GM12878 (cell line): Measurements from ENCODE around the gene MPEG1. TPM values are rescaled to one million over a fixed set of nuclear protein-coding genes. Genes with fewer than 3 reads are reported as not detected.
A peak's percentile ranks its signal among the peaks of the same experiment; 100 is the strongest.

ENCODE experiments used
- CEBPB ChIP-seq, 2 experiments: fragments of 150-350 bp in 1 of 2; IDR thresholded peaks; 2 replicates each; pipeline ENCODE4 v1.6.1; 2012 to 2014; ENCODE audit warnings: low read depth in 2 of 2, low read length in 2 of 2, borderline replicate concordance in 1 of 2, inconsistent platforms in 1 of 2
- EED ChIP-seq: sonication (generic); IDR thresholded peaks from 2 replicates; pipeline ENCODE4 v1.6.1; 2016; ENCODE audit warnings: antibody characterized with exemption, low read depth
- LARP7 ChIP-seq: fragments of 450-650 bp; IDR thresholded peaks from 2 replicates; pipeline ENCODE4 v1.6.1; 2017; ENCODE audit warnings: mild to moderate bottlenecking
- MTA2 ChIP-seq: fragments of 450-650 bp; IDR thresholded peaks from 2 replicates; pipeline ENCODE4 v1.6.1; 2016; ENCODE audit warnings: low read depth, mild to moderate bottlenecking, moderate library complexity
- NBN ChIP-seq: fragments of 450-650 bp; IDR thresholded peaks from 2 replicates; pipeline ENCODE4 v1.6.1; 2016
- POLR2AphosphoS2 ChIP-seq: IDR thresholded peaks from 2 replicates; pipeline ENCODE4 v1.6.1; 2011; ENCODE audit warnings: low read depth, mild to moderate bottlenecking, low read length, improper control_type of control experiment, moderate library complexity
- RELA ChIP-seq: fragments of 450-650 bp; IDR thresholded peaks from 2 replicates; pipeline ENCODE4 v1.8.0; 2014; ENCODE audit warnings: borderline replicate concordance; ENCODE audit not compliant: partially characterized antibody
- SIN3A ChIP-seq: IDR thresholded peaks from 2 replicates; pipeline ENCODE4 v1.6.1; 2012; ENCODE audit warnings: low read depth, low read length, improper control_type of control experiment
- SMAD5 ChIP-seq: IDR thresholded peaks from 2 replicates; pipeline ENCODE4 v1.6.1; 2016; ENCODE audit warnings: antibody characterized with exemption, low read depth
- ZNF24 ChIP-seq: fragments of 450-650 bp; IDR thresholded peaks from 2 replicates; pipeline ENCODE4 v1.6.1; 2017; ENCODE audit warnings: antibody characterized with exemption, mild to moderate bottlenecking
- ZNF384 ChIP-seq: IDR thresholded peaks from 2 replicates; pipeline ENCODE4 v1.6.1; 2012; ENCODE audit warnings: low read depth, mild to moderate bottlenecking, low read length, improper control_type of control experiment, borderline replicate concordance
- polyA plus RNA-seq, 11 experiments: library from polyadenylated mRNA; depleted of rRNA in 4 of 11; unstranded in 6 of 11; stranded (reverse) in 5 of 11; fragments of >200 nt; fragmentation: Nextera tagmentation in 4 of 11; fragmentation: Illumina TruSeq in 1 of 11; extraction: Ambion mirVana in 4 of 11; extraction: Trizol in 1 of 11; gene quantifications; 1 replicate in 1 of 11; 2 replicates in 10 of 11; pipeline versions ENCODE4 v1.2.1 to v1.2.3, GENCODE V29; 2011 to 2016; ENCODE audit warnings: inconsistent platforms in 2 of 11, missing spikeins in 2 of 11, low read depth in 1 of 11
- total RNA-seq, 4 experiments: library from RNA; depleted of rRNA in 3 of 4; stranded (reverse); fragments of >200 nt in 3 of 4; fragmentation: Illumina TruSeq in 1 of 4; extraction: Trizol in 1 of 4; gene quantifications; 2 replicates each; pipeline versions ENCODE4 v1.2.1 to v1.2.3, GENCODE V29; 2013 to 2021
- TF ChIP-seq, protein P1 (sequence below): fragments of 450-650 bp; IDR thresholded peaks from 2 replicates; pipeline ENCODE4 v1.6.1; 2017; ENCODE audit warnings: mild to moderate bottlenecking, moderate library complexity
- TF ChIP-seq, protein P2 (sequence below): fragments of 450-650 bp; IDR thresholded peaks from 2 replicates; pipeline ENCODE4 v1.6.1; 2017; ENCODE audit warnings: low read depth, mild to moderate bottlenecking, moderate library complexity
- TF ChIP-seq, protein P3 (sequence below): fragments of 450-650 bp; formaldehyde crosslinking; IDR thresholded peaks from 2 replicates; pipeline ENCODE4 v1.5.0; 2022; ENCODE audit warnings: mild to moderate bottlenecking, missing genetic modification characterization
- TF ChIP-seq, protein P4 (sequence below): fragments of 450-650 bp; formaldehyde crosslinking; IDR thresholded peaks from 2 replicates; pipeline ENCODE4 v1.4.0; 2022; ENCODE audit warnings: mild to moderate bottlenecking, moderate library complexity

The MPEG1 gene
- total and polyA plus RNA-seq, 10 of the 15 experiments (the other 5 are each of a cell fraction or from before 2014, with no cell fraction given): 1.3 to 15.6 (median 11.7) TPM; not detected in 1

DNA sequence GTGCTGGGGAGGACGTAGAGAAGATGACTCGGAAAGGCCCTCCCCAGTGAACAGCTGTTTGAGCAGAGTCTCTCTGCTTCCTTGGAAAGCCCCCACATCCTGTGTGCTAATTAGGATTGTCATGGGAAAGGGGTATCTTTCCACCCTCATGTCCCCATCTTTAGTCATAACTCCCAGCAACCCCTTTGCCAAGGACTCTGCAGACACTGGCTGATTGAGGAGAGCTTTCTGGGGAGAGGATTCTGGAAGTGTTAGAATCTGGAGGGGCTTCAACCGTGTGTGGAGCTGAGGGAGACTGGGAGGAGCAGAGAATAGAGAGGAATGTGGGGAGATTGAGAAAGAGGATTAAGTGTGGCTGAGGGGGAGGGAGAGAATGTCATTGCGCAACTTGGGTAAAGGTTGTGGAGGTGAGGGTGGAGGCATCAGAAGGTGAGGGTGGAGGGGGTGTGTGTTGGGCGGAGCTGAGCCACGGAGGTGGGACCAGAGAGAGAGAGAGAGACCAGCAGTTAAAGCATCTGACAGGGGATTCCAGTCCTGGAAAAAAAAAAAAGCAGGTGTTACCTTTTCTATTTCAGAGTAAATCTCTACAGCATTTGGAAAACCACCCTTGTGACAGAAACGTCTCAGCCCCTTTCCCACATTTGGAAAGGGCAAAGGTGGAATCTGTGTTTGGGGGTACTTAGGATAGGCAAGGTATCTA lies 38.6 kb downstream of the MPEG1 start (continued):
- TF ChIP-seq, protein P1, sequence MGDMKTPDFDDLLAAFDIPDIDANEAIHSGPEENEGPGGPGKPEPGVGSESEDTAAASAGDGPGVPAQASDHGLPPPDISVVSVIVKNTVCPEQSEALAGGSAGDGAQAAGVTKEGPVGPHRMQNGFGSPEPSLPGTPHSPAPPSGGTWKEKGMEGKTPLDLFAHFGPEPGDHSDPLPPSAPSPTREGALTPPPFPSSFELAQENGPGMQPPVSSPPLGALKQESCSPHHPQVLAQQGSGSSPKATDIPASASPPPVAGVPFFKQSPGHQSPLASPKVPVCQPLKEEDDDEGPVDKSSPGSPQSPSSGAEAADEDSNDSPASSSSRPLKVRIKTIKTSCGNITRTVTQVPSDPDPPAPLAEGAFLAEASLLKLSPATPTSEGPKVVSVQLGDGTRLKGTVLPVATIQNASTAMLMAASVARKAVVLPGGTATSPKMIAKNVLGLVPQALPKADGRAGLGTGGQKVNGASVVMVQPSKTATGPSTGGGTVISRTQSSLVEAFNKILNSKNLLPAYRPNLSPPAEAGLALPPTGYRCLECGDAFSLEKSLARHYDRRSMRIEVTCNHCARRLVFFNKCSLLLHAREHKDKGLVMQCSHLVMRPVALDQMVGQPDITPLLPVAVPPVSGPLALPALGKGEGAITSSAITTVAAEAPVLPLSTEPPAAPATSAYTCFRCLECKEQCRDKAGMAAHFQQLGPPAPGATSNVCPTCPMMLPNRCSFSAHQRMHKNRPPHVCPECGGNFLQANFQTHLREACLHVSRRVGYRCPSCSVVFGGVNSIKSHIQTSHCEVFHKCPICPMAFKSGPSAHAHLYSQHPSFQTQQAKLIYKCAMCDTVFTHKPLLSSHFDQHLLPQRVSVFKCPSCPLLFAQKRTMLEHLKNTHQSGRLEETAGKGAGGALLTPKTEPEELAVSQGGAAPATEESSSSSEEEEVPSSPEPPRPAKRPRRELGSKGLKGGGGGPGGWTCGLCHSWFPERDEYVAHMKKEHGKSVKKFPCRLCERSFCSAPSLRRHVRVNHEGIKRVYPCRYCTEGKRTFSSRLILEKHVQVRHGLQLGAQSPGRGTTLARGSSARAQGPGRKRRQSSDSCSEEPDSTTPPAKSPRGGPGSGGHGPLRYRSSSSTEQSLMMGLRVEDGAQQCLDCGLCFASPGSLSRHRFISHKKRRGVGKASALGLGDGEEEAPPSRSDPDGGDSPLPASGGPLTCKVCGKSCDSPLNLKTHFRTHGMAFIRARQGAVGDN: peak; percentile 63; the same call in 1 of the 2 replicates
- TF ChIP-seq NBN: peak; percentile 90; the same call in 1 of the 2 replicates
- TF ChIP-seq POLR2AphosphoS2: 0 out of 2 replicates have a peak, but pooled peaks have one; percentile 60
- TF ChIP-seq MTA2: peak; percentile 43; the same call in 1 of the 2 replicates
- TF ChIP-seq LARP7: peak; percentile 12; the same call in 1 of the 2 replicates
- peak; percentile 83 for TF ChIP-seq ZNF384
- TF ChIP-seq RELA: peak; percentile 75
- TF ChIP-seq CEBPB (IDR thresholded peaks at IDR 0.05; ENCODE audit: borderline replicate concordance in 1 of 2, low read depth in 2 of 2, low read length in 2 of 2): peak in 1 of 2 experiments; percentile 97; a peak in 3 of 4 replicates
- TF ChIP-seq EED: peak; percentile 53
- 0 out of 2 replicates have a peak, but pooled peaks have one; percentile 69 for TF ChIP-seq SMAD5
- TF ChIP-seq, protein P2, sequence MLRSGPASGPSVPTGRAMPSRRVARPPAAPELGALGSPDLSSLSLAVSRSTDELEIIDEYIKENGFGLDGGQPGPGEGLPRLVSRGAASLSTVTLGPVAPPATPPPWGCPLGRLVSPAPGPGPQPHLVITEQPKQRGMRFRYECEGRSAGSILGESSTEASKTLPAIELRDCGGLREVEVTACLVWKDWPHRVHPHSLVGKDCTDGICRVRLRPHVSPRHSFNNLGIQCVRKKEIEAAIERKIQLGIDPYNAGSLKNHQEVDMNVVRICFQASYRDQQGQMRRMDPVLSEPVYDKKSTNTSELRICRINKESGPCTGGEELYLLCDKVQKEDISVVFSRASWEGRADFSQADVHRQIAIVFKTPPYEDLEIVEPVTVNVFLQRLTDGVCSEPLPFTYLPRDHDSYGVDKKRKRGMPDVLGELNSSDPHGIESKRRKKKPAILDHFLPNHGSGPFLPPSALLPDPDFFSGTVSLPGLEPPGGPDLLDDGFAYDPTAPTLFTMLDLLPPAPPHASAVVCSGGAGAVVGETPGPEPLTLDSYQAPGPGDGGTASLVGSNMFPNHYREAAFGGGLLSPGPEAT: peak; percentile 90
- TF ChIP-seq, protein P3, sequence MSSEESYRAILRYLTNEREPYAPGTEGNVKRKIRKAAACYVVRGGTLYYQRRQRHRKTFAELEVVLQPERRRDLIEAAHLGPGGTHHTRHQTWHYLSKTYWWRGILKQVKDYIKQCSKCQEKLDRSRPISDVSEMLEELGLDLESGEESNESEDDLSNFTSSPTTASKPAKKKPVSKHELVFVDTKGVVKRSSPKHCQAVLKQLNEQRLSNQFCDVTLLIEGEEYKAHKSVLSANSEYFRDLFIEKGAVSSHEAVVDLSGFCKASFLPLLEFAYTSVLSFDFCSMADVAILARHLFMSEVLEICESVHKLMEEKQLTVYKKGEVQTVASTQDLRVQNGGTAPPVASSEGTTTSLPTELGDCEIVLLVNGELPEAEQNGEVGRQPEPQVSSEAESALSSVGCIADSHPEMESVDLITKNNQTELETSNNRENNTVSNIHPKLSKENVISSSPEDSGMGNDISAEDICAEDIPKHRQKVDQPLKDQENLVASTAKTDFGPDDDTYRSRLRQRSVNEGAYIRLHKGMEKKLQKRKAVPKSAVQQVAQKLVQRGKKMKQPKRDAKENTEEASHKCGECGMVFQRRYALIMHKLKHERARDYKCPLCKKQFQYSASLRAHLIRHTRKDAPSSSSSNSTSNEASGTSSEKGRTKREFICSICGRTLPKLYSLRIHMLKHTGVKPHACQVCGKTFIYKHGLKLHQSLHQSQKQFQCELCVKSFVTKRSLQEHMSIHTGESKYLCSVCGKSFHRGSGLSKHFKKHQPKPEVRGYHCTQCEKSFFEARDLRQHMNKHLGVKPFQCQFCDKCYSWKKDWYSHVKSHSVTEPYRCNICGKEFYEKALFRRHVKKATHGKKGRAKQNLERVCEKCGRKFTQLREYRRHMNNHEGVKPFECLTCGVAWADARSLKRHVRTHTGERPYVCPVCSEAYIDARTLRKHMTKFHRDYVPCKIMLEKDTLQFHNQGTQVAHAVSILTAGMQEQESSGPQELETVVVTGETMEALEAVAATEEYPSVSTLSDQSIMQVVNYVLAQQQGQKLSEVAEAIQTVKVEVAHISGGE (CRISPR knock-in tag): no peak
- TF ChIP-seq ZNF24: peak; percentile 84
- no peak for TF ChIP-seq SIN3A
- TF ChIP-seq, protein P4, sequence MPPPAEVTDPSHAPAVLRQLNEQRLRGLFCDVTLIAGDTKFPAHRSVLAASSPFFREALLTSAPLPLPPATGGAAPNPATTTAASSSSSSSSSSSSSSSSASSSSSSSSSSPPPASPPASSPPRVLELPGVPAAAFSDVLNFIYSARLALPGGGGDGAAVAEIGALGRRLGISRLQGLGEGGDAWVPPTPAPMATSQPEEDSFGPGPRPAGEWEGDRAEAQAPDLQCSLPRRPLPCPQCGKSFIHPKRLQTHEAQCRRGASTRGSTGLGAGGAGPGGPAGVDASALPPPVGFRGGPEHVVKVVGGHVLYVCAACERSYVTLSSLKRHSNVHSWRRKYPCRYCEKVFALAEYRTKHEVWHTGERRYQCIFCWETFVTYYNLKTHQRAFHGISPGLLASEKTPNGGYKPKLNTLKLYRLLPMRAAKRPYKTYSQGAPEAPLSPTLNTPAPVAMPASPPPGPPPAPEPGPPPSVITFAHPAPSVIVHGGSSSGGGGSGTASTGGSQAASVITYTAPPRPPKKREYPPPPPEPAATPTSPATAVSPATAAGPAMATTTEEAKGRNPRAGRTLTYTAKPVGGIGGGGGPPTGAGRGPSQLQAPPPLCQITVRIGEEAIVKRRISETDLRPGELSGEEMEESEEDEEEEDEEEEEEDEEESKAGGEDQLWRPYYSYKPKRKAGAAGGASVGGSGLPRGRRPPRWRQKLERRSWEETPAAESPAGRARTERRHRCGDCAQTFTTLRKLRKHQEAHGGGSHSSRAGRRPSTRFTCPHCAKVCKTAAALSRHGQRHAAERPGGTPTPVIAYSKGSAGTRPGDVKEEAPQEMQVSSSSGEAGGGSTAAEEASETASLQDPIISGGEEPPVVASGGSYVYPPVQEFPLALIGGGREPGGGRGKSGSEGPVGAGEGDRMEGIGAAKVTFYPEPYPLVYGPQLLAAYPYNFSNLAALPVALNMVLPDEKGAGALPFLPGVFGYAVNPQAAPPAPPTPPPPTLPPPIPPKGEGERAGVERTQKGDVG: no peak
